ENCODE results near the gene CORO2B.
A peak's percentile ranks its signal among the peaks of the same experiment; 100 is the strongest.

The CORO2B gene

GRCh38 chr15:68578980-68579935 lies at the start of gene CORO2B:
Gene CORO2B (plus strand): TSS chr15:68578993. CDS start chr15:68579263, 270 bp downstream.
- H3K4me3 ChIP-seq (ENCODE audit: low read depth, low read length), result peak within 1 kb of the TSS; percentile 50

- no peak overlapping the region for H3K4me3 ChIP-seq (ENCODE audit: low read depth, low read length)
Measured at GRCh38 chr15:68531387-68532179, 47.2 kb upstream of the CORO2B start.

- H3K4me3 ChIP-seq (ENCODE audit: low read depth, low read length), result no peak overlapping the region
Measured at GRCh38 chr15:68536331-68537095, 42.3 kb upstream of the CORO2B start.

GRCh38 chr15:68537097-68537496 lies 41.7 kb upstream of the CORO2B start:
- H3K4me3 ChIP-seq (ENCODE audit: low read depth, low read length), result no peak overlapping the region

- H3K4me3 ChIP-seq (ENCODE audit: low read depth, low read length), result no peak overlapping the region
Measured at GRCh38 chr15:68537506-68537905, 41.3 kb upstream of the CORO2B start.

- H3K4me3 ChIP-seq (ENCODE audit: low read depth, low read length), result no peak overlapping the region
Measured at GRCh38 chr15:68538311-68538710, 40.5 kb upstream of the CORO2B start.

GRCh38 chr15:68541743-68542142 lies 37.0 kb upstream of the CORO2B start:
- H3K4me3 ChIP-seq (ENCODE audit: low read depth, low read length), result no peak overlapping the region

GRCh38 chr15:68542348-68542747 lies 36.4 kb upstream of the CORO2B start:
- H3K4me3 ChIP-seq (ENCODE audit: low read depth, low read length), result no peak overlapping the region

GRCh38 chr15:68542771-68543164 lies 36.0 kb upstream of the CORO2B start:
- no peak overlapping the region for H3K4me3 ChIP-seq (ENCODE audit: low read depth, low read length)

- no peak overlapping the region for H3K4me3 ChIP-seq (ENCODE audit: low read depth, low read length)
Measured at GRCh38 chr15:68543165-68544008, 35.4 kb upstream of the CORO2B start.

GRCh38 chr15:68546318-68546717 lies 32.5 kb upstream of the CORO2B start:
- no peak overlapping the region for H3K4me3 ChIP-seq (ENCODE audit: low read depth, low read length)

- H3K4me3 ChIP-seq (ENCODE audit: low read depth, low read length), result no peak overlapping the region
Measured at GRCh38 chr15:68548364-68548763, 30.4 kb upstream of the CORO2B start.

GRCh38 chr15:68550004-68550403 lies 28.8 kb upstream of the CORO2B start:
- no peak overlapping the region for H3K4me3 ChIP-seq (ENCODE audit: low read depth, low read length)

- H3K4me3 ChIP-seq (ENCODE audit: low read depth, low read length), result no peak overlapping the region
Measured at GRCh38 chr15:68550498-68551295, 28.1 kb upstream of the CORO2B start.

- no peak overlapping the region for H3K4me3 ChIP-seq (ENCODE audit: low read depth, low read length)
Measured at GRCh38 chr15:68551296-68551635, 27.5 kb upstream of the CORO2B start.

- no peak overlapping the region for H3K4me3 ChIP-seq (ENCODE audit: low read depth, low read length)
Measured at GRCh38 chr15:68552344-68552743, 26.4 kb upstream of the CORO2B start.

- H3K4me3 ChIP-seq (ENCODE audit: low read depth, low read length), result no peak overlapping the region
Measured at GRCh38 chr15:68552773-68553172, 26.0 kb upstream of the CORO2B start.

GRCh38 chr15:68553314-68553993 lies 25.3 kb upstream of the CORO2B start:
- H3K4me3 ChIP-seq (ENCODE audit: low read depth, low read length), result no peak overlapping the region
